Renal cortex interstitium (tissue), 11 donors: ENCODE results near the gene ANK3. TPM values are rescaled to one million over a fixed set of nuclear protein-coding genes. Genes with fewer than 3 reads are reported as not detected.

Experiments used
- DNase-seq, 11 donors: peaks; one replicate each; pipeline ENCODE4 v3.0.0-alpha.2; 2013; ENCODE audit warnings: low read depth in 9 of 11, low spot score in 4 of 11; ENCODE audit errors: extremely low read depth in 1 of 11
- polyA plus RNA-seq, 3 donors: library from polyadenylated mRNA; unstranded; fragments of 120-200 nt; gene quantifications; one replicate each; pipeline ENCODE4 v1.2.1, GENCODE V29; 2013; ENCODE audit not compliant: insufficient read length in 3 of 3

Gene ANK3
- polyA plus RNA-seq, 3 donors: 135 to 178 (median 163) TPM

GRCh38 chr10:60105295-60105695 is 284.4 kb downstream of the ANK3 start:
- DNase-seq: no peak

GRCh38 chr10:60101821-60102220 is 287.9 kb downstream of the ANK3 start:
- DNase-seq: no peak

GRCh38 chr10:60099998-60100747 is 289.5 kb downstream of the ANK3 start:
- DNase-seq: peak; percentile 20 to 70 (median 35)

- no peak for DNase-seq
These were observed 290.7 kb downstream of the ANK3 start for GRCh38 chr10:60098677-60099601.

- DNase-seq: no peak
These were observed 292.7 kb downstream of the ANK3 start for GRCh38 chr10:60096761-60097513.

- DNase-seq: no peak
These were observed 296.4 kb downstream of the ANK3 start for GRCh38 chr10:60093317-60093716.

- no peak for DNase-seq
These were observed 302.8 kb downstream of the ANK3 start for GRCh38 chr10:60086862-60087261.

GRCh38 chr10:60086421-60086820 is 303.3 kb downstream of the ANK3 start:
- no peak for DNase-seq

- no peak for DNase-seq
These were observed 306.8 kb downstream of the ANK3 start for GRCh38 chr10:60082744-60083344.

- DNase-seq: no peak
These were observed 307.3 kb downstream of the ANK3 start for GRCh38 chr10:60082341-60082740.

GRCh38 chr10:60073781-60074656 is 315.7 kb downstream of the ANK3 start:
- DNase-seq: no peak

- DNase-seq: no peak
These were observed 316.3 kb downstream of the ANK3 start for GRCh38 chr10:60073397-60073780.

GRCh38 chr10:60069311-60069710 is 320.4 kb downstream of the ANK3 start:
- DNase-seq: no peak

GRCh38 chr10:60050366-60050765 is 339.3 kb downstream of the ANK3 start:
- DNase-seq: no peak

- peak in 3 of 11 donors; percentile 12 to 25 (median 18) for DNase-seq
These were observed 341.6 kb downstream of the ANK3 start for GRCh38 chr10:60048091-60048501.

- no peak for DNase-seq
These were observed 344.1 kb downstream of the ANK3 start for GRCh38 chr10:60045571-60045970.

- no peak for DNase-seq
These were observed 344.7 kb downstream of the ANK3 start for GRCh38 chr10:60044971-60045370.

GRCh38 chr10:60044242-60044641 is 345.4 kb downstream of the ANK3 start:
- no peak for DNase-seq
